Occipital lobe (tissue), 2 donors: Measurements from ENCODE around the gene MROH2B. TPM values are rescaled to one million over a fixed set of nuclear protein-coding genes. Genes with fewer than 3 reads are reported as not detected.
"Not testable (repeated sequence)": the region's sequence is repeated elsewhere in the genome, so short reads cannot be mapped to it uniquely, and the experiment has no call there.

Source experiments
- DNase-seq: peaks from one replicate; lab custom pipeline; 2025; lab: John Stamatoyannopoulos, UW
- total RNA-seq: library from RNA; depleted of rRNA; stranded (reverse); fragments of >200 nt; gene quantifications from one replicate; pipeline ENCODE4 v1.2.3, GENCODE V29; 2014

MROH2B gene
- total RNA-seq, 1 donor from 2014 or later, result not detected

DNA sequence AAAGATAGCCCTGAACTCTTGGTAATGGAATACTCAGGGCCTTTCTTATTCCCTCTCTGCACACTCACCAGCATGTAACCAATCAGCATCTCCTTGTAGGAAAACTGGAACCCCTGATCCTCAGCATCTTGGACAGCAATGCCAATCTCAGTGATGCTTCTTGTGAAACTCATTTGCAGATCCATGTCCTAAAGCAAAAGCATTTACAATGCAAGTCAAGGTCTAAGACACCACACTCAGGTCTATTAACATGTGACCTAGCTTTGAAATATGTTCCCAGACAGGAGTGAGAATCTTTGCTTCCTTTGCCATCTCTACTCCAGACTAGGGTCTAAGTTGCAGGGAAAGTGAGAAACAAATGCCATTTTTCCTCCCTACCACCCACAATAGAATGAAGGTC, 38.2 kb downstream of the MROH2B start:
- DNase-seq, result no peak

DNA sequence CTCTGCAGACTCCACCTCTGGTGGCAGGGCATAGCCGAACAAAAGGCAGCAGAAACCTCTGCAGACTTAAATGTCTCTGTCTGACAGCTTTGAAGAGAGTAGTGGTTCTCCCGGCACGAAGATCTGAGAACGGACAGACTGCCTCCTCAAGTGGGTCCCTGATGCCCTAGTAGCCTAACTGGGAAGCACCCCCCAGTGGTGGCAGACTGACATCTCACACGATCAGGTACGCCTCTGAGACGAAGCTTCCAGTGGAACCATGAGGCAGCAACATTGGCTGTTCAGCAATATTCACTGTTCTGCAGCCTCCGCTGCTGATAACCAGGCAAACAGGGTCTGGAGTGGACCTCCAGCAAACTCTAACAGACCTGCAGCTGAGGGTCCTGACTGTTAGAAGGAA, 48.5 kb downstream of the MROH2B start:
- not testable (repeated sequence) for DNase-seq

DNA sequence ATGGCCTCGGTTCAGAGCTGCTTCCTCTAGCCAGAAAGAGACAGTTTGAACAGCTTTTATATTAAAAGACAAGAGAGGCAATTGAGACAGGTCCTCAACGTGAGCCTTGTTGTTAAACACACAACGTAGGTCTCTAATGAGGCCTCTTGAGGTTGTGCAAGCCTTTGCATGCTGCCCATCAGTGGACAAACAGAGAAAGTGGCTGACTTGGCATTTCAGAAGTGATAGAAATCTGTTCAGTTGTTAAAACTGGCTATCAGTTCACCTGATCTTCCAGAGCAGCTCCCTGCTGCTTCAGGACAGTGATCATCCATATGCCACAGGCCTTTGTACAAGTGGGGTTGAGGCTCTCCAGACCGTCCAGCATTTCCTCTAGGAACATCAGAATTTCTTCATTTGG, 58.8 kb downstream of the MROH2B start:
- DNase-seq, result no peak

DNA sequence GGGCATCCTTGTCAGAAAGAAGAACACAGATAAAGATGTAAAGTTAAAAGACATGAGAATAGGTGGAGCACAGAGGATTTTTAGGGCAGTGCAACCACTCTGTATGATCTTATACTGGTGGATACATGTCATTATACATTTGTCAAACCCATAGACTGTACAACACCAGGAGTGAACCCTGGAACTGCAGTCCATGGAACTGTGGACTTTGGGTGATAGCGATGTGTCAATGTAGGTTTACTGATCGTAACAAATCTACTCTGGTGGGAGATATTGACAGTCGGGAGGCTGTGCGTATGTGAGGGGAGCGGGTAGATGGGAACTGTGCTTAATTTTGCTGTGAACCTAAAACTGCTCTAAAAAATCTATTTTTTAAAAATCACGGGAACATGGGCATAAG, 60.6 kb downstream of the MROH2B start:
- DNase-seq, result no peak

DNA sequence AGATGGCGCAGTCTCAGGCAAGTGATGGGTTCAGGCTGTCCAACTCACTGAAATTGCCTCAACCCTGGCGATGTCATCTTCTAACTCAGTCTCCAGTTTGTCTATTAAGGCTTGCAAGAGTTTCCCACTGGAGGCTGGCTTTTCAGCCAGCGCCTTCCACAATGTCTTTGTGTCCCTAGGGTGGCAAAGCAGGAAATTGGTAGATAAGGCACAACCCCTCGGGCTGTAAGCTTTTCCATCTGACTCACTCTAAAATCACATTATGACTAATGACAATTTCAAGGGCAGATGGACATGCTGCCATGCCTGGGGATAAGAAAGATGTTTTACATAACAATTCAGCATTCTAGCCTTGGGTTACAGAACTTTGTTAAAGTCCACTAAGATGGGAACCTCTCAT, 61.9 kb downstream of the MROH2B start:
- DNase-seq, result no peak

DNA sequence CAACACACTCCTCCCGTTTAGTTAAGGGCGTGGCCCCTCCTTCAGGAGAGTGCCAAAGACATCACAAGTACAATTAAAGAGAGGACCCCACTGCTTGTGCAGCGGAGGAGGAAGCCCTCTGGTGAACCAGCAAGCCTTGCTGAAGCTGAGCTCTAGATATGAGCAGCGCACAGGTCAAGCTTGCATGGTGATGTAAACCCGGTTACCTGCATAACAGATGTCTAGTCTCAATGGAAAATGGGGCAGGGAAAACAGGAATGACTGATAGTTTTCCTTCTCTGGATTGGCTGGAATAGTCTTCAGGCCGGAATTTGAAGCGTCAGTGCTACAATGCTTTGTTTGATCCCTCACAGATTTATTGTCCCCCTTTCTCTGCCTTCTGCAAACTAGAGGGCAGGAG, 66.2 kb downstream of the MROH2B start:
- no peak for DNase-seq

DNA sequence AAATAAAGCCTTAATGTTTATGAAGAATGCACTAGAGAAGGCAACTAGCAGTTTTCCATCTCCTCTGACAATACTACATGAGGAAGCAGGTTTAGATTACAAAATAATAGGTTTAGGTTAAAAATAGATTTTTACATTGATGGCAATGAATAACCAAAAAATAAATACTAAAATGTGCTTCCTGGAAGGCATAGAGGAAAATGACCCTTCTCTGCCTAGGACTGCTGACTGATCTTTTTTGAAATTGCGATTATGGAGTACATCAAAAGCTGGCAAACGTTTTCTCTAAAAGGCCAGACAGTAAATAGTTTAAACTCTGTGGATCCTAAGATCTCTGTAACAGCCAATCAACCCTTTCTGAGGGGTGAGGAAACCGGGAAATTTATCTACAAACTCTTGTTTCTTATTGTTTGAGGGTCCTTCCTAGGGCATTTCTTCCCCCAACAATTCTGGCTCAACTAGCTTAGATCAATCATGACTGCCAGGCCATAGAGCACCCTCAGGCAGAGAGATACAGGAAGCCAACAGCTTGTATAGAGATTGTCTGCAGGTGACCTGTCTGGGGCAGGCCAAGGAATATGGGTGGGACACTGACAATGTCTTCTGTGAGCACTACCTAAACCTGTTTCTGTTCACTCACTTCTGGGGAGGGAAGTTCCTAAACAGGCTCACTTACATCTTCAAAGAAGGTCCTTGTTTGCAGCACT, 67.3 kb downstream of the MROH2B start:
- no peak for DNase-seq

DNA sequence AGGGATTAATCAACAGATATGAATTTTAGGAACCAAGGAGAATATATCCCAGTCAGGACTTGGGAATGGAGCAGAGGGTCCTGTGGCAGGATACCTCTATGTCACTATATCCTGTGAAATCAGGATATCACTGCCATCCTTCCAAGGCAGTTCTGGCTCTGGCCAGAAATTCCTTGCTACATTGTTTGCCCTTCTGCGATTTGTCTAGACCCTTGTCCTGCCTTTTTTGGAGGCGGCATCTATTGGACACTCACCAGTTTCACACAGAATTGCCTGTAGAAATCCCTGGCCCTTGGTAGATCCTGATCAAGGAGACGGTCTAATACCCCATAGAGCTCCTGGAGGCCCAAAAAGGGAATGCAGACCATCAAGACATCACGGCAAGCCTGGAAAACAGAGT, 71.2 kb downstream of the MROH2B start:
- DNase-seq, result no peak

DNA sequence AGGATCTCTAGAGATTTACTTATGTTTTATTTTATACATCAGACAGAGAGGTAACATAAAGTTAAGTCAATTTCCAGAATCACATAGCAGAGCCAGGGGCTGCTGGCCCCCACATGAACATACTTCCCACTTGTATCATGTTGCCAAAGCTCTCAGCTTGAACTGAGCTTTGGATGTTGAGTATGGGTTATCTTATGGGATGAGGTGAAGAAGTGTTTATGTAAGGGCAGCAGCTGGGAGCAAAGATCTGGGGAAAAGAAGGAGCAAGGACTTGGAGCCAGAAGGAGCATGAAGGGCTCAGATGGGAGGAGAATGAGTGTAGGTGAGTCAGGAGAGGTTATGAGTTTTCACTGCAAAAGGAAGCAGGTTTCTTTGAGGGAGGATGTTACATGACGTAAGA, 72.0 kb downstream of the MROH2B start:
- DNase-seq, result no peak

DNA sequence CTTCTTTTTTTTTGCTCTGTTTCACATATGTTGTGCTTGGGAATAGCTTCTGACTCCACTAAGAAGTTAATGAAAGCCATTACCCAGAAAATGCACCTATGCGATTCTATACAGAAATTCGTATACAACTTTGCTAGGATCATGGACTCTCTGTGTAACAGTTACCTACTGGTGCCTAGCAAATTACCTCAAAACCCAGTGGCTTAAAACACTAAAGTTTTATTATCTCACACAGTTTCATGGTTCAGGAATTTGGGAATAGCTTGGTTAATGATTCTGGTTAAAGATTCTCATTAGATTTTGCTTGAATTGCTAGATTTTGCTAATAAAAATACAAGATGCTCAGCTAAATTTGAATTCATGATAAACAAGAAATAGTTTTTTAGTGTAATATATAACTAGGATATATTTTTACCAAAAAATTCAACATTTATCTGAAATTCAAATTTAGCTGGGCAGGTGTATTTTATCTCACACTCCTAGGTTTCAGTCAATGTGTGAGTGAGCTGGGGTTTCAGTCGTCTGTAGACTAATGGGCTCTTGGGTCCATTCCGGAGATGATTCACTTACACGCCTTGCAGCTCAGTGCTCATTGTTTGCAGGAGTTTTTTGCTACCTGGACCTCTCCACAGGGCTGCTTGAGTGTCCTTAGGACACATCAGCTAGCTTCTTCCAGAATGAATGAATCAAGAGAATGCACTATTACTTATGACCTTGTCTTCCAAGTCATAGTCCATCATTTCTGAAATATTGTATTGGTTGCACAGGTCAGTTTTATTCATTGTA, 75.1 kb downstream of the MROH2B start:
- no peak for DNase-seq

DNA sequence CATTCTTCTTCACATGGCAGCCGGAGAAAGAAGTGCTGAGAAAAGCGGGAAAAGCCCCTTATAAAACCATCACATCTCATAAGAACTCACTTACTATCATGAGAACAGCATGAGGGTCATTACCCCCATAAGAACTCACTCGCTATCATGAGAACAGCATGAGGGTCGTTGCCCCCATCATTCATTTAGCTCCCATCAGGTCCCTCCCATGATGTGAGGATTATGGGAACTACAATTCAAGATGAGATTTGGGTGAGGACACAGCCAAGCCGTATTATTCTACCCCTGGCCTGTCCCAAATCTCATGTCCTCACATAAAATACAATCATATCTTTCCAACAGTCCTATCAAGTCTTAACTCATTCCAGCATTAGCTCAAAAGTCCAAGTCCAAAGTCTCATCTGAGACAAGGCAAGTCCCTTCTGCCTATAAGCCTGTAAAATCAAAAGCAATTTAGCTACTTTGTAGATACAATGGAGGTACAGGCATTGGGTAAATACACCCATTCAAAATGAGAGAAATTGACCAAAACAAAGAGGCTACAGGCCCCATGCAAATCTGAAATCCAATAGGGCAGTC, 79.1 kb downstream of the MROH2B start:
- no peak for DNase-seq

DNA sequence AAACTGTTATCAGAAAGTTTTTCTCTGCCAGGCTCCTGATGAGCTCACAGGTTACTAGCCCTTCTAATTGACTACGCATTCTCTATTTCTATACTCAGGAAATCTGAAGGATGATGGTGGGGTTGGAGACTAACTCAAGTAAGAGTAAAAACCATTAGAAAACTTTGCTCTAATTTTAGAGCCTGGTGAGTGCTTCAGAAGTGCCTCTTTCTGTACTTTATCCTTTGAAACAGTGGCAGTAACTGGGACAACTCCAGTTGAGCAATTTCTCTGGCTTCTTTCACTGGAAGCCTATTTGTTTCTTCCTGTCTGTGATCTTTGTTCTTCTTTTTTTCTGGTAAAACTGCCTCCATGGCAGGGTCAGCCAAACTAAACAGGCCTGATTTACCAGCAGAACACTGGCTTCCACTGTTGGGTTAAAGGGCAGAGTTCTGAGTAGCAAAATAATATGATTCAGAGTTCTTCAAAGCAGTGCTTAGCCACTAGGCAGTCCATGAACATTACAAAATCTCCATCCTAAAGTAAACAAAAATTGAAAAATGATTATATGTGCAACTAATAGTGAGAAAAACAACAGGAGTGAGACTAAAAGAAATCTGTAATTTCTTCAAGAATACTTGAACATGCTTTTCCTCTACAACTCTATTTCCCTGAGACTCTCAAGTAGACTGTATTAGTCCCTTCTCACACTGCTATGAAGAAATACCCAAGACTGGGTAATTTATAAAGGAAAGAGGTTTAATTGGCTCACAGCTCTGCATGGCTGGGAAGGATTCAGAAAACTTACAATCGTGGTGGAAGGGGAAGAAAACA, 79.8 kb downstream of the MROH2B start:
- DNase-seq, result no peak

DNA sequence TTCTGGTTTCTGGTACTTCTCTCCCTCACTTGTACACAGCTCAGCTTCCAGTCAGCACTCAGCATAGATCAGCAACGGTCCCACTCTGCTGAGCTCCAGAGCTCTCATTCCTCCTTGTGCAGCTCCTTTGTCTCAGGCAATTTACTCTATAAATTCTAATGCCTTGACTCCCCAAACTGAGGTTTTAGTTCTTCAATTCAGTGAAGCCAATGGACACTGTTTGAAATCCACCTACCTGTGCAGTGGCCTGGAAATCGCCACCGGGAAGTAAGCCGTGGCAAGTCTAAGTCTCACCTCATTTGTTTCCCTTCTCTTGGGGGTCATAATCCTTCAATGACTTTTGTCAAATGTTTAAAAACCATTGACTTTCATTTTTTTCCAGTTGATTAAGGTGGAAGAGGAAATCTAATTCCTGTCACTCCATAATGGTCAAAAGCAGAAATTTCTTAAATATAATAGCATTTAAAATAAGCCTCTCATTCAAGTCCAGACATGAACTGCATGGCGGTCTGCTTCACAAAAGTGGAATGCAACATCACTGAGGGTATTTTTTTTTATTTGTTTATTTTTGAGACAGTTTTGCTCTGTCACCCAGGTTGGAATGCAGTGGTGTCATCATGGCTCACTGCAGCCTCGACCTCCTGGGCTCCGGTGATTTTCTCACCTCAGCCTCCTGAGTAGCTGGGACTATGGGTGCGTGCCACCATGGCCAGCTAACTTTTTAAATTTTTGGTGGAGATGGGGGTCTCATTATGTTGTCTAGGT, 82.2 kb downstream of the MROH2B start:
- no peak for DNase-seq

DNA sequence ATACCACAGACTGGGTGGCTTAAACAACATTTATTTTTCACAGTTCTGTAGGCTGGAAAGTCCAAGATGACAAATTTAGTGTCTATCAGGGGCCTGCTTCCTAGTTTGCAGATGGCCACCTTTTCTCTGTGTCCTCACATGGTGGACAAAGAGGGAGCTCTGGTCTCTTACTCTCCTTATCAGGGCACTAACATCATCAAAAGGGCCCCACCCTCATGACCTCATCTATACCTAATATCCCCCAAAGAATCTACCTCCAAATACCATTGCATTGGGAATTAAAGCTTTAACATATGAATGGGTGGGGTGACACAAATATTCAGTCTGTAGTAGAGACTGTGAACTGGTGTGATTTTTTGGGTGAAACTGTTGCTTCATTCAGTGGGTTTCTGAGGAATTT, 83.8 kb downstream of the MROH2B start:
- no peak for DNase-seq

DNA sequence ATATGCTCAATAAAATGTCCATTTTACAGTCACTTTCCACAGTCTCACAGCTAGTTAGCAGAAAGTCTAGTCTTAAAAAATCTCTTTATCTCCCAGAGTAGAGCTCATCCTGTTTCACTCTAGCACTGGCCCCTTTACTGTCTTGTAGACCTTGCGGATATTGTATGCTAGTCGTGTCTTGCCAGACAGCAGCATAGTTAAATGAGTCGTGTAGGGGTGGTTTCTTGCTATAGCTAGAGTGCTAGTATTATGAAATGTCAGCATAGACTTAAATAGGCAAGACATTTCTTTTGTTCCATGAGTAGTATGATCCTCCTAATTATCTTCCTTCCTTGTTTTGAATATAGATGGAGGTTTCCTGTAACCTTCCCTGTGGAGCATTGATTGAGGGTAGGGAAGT, 84.5 kb downstream of the MROH2B start:
- no peak for DNase-seq

DNA sequence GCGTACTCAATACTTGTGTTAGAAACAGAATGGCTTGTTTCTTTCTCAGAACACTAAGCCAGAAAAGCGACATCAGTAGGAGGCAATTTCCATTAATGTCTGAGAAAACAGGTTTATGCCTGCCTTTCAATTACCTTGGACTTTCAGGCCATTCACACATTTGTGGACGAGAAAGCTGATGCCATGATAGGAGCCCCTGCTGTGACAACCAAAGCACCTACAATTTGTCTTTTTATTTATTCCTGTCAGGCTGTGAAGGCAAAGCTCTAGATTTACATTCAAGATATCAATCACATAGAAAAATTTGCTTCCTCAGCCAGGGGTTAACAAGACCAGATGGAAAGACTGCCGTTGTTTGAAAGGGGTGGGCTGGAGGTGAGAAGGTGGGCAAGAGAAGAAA, 85.6 kb downstream of the MROH2B start:
- DNase-seq, result no peak

DNA sequence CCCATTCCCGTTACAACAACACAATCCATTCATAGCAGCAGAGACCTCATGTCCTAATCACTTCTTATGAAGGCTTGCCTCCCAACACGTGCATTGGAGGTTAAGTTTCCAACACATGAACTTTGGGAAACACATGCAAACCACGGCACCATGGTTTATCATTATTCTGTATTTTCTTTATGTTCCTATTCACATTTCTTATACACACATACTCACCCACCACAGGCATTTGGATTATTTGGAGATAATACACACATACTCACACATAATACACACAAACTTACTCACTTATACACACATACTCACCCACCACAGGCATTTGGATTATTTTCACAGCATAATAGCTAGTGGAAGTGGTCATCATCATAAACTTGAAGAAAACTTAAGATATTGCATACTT, 86.3 kb downstream of the MROH2B start:
- DNase-seq, result no peak

DNA sequence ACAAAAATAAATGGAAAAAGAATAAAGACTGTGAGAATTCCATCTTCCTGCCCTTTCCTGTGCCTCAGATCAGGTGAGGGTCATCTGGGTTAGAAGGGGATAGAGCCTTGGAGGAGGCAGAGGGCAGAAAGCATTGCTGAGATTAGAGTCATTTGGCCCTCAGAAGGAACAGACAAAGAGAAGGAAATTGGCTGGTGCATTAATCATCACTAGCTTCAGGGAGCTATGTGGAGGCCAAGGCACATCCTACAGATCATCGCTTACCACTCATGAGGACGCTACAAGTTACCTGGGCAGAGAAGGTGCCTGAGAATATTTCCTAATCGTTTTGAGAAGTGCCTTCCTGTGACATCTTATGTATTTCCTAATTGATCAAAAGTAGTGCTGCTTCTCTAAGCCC, 87.4 kb downstream of the MROH2B start:
- DNase-seq, result no peak

DNA sequence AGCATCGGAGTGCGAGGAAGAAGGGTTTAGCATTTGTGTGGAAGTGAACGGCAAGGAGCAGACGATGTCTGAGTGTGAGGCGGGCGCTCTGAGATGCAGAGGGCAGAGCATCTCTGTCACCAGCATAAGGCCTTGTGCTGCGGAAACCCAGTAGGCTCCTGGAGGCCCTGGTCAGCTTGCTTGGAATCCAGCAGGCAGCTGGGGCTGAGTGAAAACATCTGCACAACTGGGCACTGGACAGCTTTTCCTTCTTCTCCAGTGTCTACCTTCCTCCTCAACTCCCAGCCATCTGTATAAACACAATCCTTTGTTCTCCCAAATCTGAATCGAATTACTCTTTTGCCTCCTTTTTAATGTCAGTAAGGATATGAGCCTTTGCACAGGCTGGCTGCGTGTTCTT, 89.7 kb downstream of the MROH2B start:
- DNase-seq, result no peak

DNA sequence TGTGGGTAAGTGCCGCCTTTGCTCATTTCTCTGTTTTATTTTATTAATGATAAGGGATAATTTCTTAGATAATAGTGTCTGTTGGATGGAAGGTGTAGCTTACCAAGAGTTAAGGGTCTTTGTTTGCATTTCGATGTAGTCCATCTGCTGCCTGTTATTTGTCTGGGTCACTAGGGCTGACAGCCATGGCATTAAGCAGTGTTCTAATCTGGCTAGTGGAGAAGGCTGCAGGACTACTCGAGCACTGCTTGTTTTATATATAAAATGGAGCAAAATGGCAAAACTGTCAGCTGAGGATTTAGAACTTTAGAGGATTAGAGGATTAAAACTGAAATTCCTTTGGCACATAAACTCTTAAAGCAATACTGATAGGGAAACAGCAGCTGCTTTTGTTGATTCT, 94.3 kb downstream of the MROH2B start:
- DNase-seq, result no peak

DNA sequence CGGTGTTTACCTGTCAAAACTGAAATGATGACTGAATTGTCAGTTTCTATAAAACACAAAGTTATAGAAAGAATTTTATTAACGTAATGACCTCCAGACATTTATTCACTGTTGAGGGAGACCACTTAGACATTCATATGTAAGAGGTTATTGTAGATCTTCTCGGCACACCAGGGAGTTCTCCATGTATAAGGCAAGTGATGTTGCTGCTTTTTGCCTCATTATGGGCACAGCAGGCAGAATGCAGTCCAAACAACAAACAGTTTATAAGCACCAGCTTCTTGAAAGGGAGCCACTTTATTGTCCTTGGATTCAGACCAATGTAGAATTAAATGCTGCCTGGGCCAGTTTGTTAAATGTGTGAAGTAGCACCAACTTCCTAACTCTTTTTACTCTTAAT, 95.1 kb downstream of the MROH2B start:
- DNase-seq, result no peak
